Lung (tissue), 12 donors: ENCODE results near the gene RTEL1. TPM values are rescaled to one million over a fixed set of nuclear protein-coding genes. Genes with fewer than 3 reads are reported as not detected.

Source experiments
- ATAC-seq: fragments of 200-7000 bp; cut with Tn5 transposase; one replicate; pipeline ENCODE4 v1.9.1; 2020; ENCODE audit warnings: moderate number of reproducible peaks; ENCODE audit not compliant: insufficient read depth, low FRiP score
- DNase-seq, 3 donors: peaks; one replicate each; pipeline ENCODE4 v3.0.0-alpha.2; 2013 to 2017
- H3K27ac ChIP-seq, 2 donors: one replicate each; pipeline ENCODE4 v1.5.1; 2013; ENCODE audit warnings: mild to moderate bottlenecking in 2 of 2, moderate library complexity in 2 of 2, control low read depth in 1 of 2, inconsistent platforms in 1 of 2, low read depth in 1 of 2, low read length in 1 of 2
- H3K27me3 ChIP-seq, 3 donors: one replicate each; pipeline ENCODE4 v1.5.1; 2013; ENCODE audit warnings: low read length in 2 of 3; ENCODE audit not compliant: control insufficient read depth in 3 of 3, insufficient read depth in 3 of 3
- H3K36me3 ChIP-seq, 4 donors: one replicate each; pipeline ENCODE4 v1.5.1; 2013; ENCODE audit warnings: low read length in 4 of 4, mild to moderate bottlenecking in 1 of 4, moderate library complexity in 1 of 4; ENCODE audit not compliant: control insufficient read depth in 4 of 4, insufficient read depth in 4 of 4
- H3K4me1 ChIP-seq, 5 donors: one replicate each; pipeline ENCODE4 v1.5.1; 2013; ENCODE audit warnings: low read length in 5 of 5, mild to moderate bottlenecking in 2 of 5, moderate library complexity in 1 of 5; ENCODE audit not compliant: control insufficient read depth in 5 of 5, insufficient read depth in 5 of 5
- H3K4me3 ChIP-seq: one replicate; pipeline ENCODE4 v1.5.1; 2013; ENCODE audit warnings: mild to moderate bottlenecking, control low read depth, moderate library complexity
- H3K9ac ChIP-seq, 2 donors: one replicate each; pipeline ENCODE4 v1.5.1; 2013; ENCODE audit warnings: low read length in 2 of 2, control low read depth in 1 of 2; ENCODE audit not compliant: insufficient read depth in 1 of 2
- H3K9me3 ChIP-seq, 4 donors: one replicate each; pipeline ENCODE4 v1.5.1; 2013; ENCODE audit warnings: low read length in 3 of 4, mild to moderate bottlenecking in 1 of 4, moderate library complexity in 1 of 4; ENCODE audit not compliant: control insufficient read depth in 4 of 4, insufficient read depth in 3 of 4
- CTCF ChIP-seq: IDR thresholded peaks from 2 replicates; pipeline ENCODE4 v1.5.1; 2012; ENCODE audit warnings: mild to moderate bottlenecking; ENCODE audit errors: control extremely low read depth, extremely low read depth
- WGBS, 2 donors: extraction: QIAGEN DNeasy Blood & Tissue Kit; methylation state at CpG; one replicate each; pipeline ENCODE4 v1.1.7; 2013; 5-methylcytosine and 5-hydroxymethylcytosine counted together
- polyA plus RNA-seq, 2 donors: library from polyadenylated mRNA; stranded (reverse); fragments of 200-250 nt; gene quantifications; one replicate each; pipeline ENCODE4 v1.2.1, GENCODE V29; 2013
- total RNA-seq, 2 donors: library from RNA; depleted of rRNA in 1 of 2; stranded (reverse); fragments of >200 nt in 1 of 2; gene quantifications; one replicate each; pipeline ENCODE4 v1.2.1, GENCODE V29; 2014 to 2021
- donor health status: control.
- donor health status: control.
- donor health status: Bipolar disorder and iron deficiency.
- donor health status: healthy.
- donor health status: DM: yes; HTN: yes; CAD: no.

Gene RTEL1
- total and polyA plus RNA-seq, 4 donors: 12.4 to 45.8 (median 17.7) TPM

- Histone ChIP-seq H3K36me3 (peaks cover 0 to 40% (median 7%) of the 10 kb centered on the region in 4 donors), H3K9me3 (no peaks in the 10 kb centered on the region), H3K27me3 (no peaks in the 10 kb centered on the region), H3K9ac (no peak overlapping the region), H3K4me1 (peaks cover 0 to 8% (median 3%) of the 10 kb centered on the region in 5 donors), H3K4me3 (no peak overlapping the region), H3K27ac (no peak overlapping the region)
- WGBS, 2 donors: 90 to 92% methylated on average over 38 of the region's 38 CpGs
- ATAC-seq (no peak), DNase-seq (no peak)
- TF ChIP-seq CTCF: no peak
These were observed 74.3 kb downstream of the RTEL1 start for GRCh38 chr20:63732118-63733095.

- Histone ChIP-seq H3K9me3 (no peaks in the 10 kb centered on the region), H3K9ac (no peak overlapping the region), H3K4me3 (no peak overlapping the region), H3K27me3 (no peaks in the 10 kb centered on the region), H3K4me1 (peaks cover 0 to 10% (median 3%) of the 10 kb centered on the region in 5 donors), H3K27ac (no peak overlapping the region), H3K36me3 (peaks cover 0 to 40% (median 7%) of the 10 kb centered on the region in 4 donors)
- DNase-seq (no peak), ATAC-seq (no peak)
- WGBS, 2 donors: 90 to 95% methylated on average over 13 of the region's 13 CpGs
- TF ChIP-seq CTCF: no peak
These were observed 75.0 kb downstream of the RTEL1 start for GRCh38 chr20:63733117-63733516.

- Histone ChIP-seq H3K4me1 (peaks cover 0 to 7% (median 2%) of the 10 kb centered on the region in 5 donors), H3K36me3 (peaks cover 0 to 40% (median 7%) of the 10 kb centered on the region in 4 donors), H3K9me3 (no peaks in the 10 kb centered on the region), H3K27ac (no peak overlapping the region), H3K4me3 (no peak overlapping the region), H3K9ac (no peak overlapping the region), H3K27me3 (no peaks in the 10 kb centered on the region)
- 93 to 97% methylated on average over 18 of the region's 18 CpGs for WGBS, 2 donors
- TF ChIP-seq CTCF: no peak
- ATAC-seq: no peak
- no peak for DNase-seq
These were observed 75.5 kb downstream of the RTEL1 start for GRCh38 chr20:63733579-63734081.
